GM23338 (cell line): ENCODE data around the gene XPC. TPM values are rescaled to one million over a fixed set of nuclear protein-coding genes. Genes with fewer than 3 reads are reported as not detected.

ENCODE experiments used
- ATAC-seq: fragments of 200-7000 bp; cut with Tn5 transposase; 3 replicates; pipeline ENCODE4 v1.9.1; 2020
- DNase-seq: peaks from one replicate; pipeline ENCODE4 v3.0.0-alpha.2; 2015; ENCODE audit warnings: low spot score
- H2AFZ ChIP-seq: fragments of 200-600 bp; sonication (generic); 2 replicates; pipeline ENCODE4 v1.8.0; 2016; ENCODE audit warnings: antibody characterized with exemption, mild to moderate bottlenecking, moderate library complexity
- H3F3A ChIP-seq: fragments of 200-600 bp; sonication (generic); replicated peaks from 2 replicates; pipeline ENCODE4 v1.8.0; 2017; ENCODE audit warnings: antibody characterized with exemption, mixed run types, low read depth
- H3K27ac ChIP-seq: fragments of 200-600 bp; sonication (generic); 2 replicates; pipeline ENCODE4 v1.6.1; 2016; ENCODE audit warnings: low read depth
- H3K27me3 ChIP-seq: fragments of 200-600 bp; sonication (generic); 2 replicates; pipeline ENCODE4 v1.8.0; 2016; ENCODE audit warnings: mild to moderate bottlenecking, mixed run types, moderate library complexity; ENCODE audit not compliant: insufficient read depth
- H3K36me3 ChIP-seq: fragments of 200-600 bp; sonication (generic); 2 replicates; pipeline ENCODE4 v1.8.0; 2016; ENCODE audit warnings: mild to moderate bottlenecking; ENCODE audit not compliant: insufficient read depth
- H3K4me1 ChIP-seq: fragments of 200-600 bp; sonication (generic); 2 replicates; pipeline ENCODE4 v1.8.0; 2016; ENCODE audit warnings: mild to moderate bottlenecking, moderate library complexity; ENCODE audit not compliant: insufficient read depth
- H3K4me2 ChIP-seq: fragments of 200-600 bp; sonication (generic); 2 replicates; pipeline ENCODE4 v1.7.1; 2017; ENCODE audit warnings: mixed run types
- H3K4me3 ChIP-seq: fragments of 200-600 bp; sonication (generic); 2 replicates; pipeline ENCODE4 v1.6.1; 2016; ENCODE audit warnings: mixed run types
- H3K79me2 ChIP-seq: fragments of 200-600 bp; sonication (generic); replicated peaks from 2 replicates; pipeline ENCODE4 v1.8.0; 2017; ENCODE audit warnings: mild to moderate bottlenecking; ENCODE audit not compliant: insufficient read depth
- H3K9me2 ChIP-seq: fragments of 200-600 bp; sonication (generic); 2 replicates; pipeline ENCODE4 v1.8.0; 2017; ENCODE audit not compliant: insufficient read depth
- H4K20me1 ChIP-seq: fragments of 200-600 bp; sonication (generic); replicated peaks from 2 replicates; pipeline ENCODE4 v1.8.0; 2017; ENCODE audit warnings: mild to moderate bottlenecking; ENCODE audit not compliant: insufficient read depth
- H3K27ac Mint-ChIP-seq: 2 replicates; pipeline ENCODE4 v1.8.0; 2020; ENCODE audit warnings: inconsistent platforms, mild to moderate bottlenecking, moderate library complexity, mixed read lengths
- H3K27me3 Mint-ChIP-seq: 3 replicates; pipeline ENCODE4 v1.8.0; 2022; ENCODE audit warnings: low read depth, mild to moderate bottlenecking, moderate library complexity, mixed read lengths, inconsistent platforms; ENCODE audit not compliant: insufficient read depth, poor library complexity
- H3K36me3 Mint-ChIP-seq: 3 replicates; pipeline ENCODE4 v1.8.0; 2021; ENCODE audit warnings: low read depth, mild to moderate bottlenecking, inconsistent platforms, moderate library complexity, mixed read lengths
- H3K4me1 Mint-ChIP-seq: 3 replicates; pipeline ENCODE4 v1.8.0; 2020; ENCODE audit warnings: mild to moderate bottlenecking, inconsistent platforms, mixed read lengths
- H3K4me3 Mint-ChIP-seq: 3 replicates; pipeline ENCODE4 v1.8.0; 2021; ENCODE audit warnings: moderate library complexity, mild to moderate bottlenecking, inconsistent platforms, mixed read lengths
- H3K9me3 Mint-ChIP-seq: 3 replicates; pipeline ENCODE4 v1.8.0; 2020; ENCODE audit warnings: moderate library complexity, mild to moderate bottlenecking, inconsistent platforms, mixed read lengths
- CREB1 ChIP-seq: fragments of 250-450 bp; sonication (Bioruptor Pico); IDR thresholded peaks from 2 replicates; pipeline ENCODE4 v1.5.0; 2020; ENCODE audit warnings: low read depth, mild to moderate bottlenecking, moderate library complexity
- EZH2 ChIP-seq: fragments of 200-600 bp; sonication (generic); IDR thresholded peaks from one replicate; pipeline ENCODE4 v1.8.0; 2017; ENCODE audit warnings: antibody characterized with exemption, mild to moderate bottlenecking, low read depth; ENCODE audit not compliant: unreplicated experiment
- NANOG ChIP-seq: IDR thresholded peaks from 2 replicates; pipeline ENCODE4 v1.6.1; 2016; ENCODE audit warnings: antibody characterized with exemption, borderline replicate concordance
- POLR2AphosphoS5 ChIP-seq: IDR thresholded peaks from 2 replicates; pipeline ENCODE4 v1.6.1; 2016; ENCODE audit warnings: antibody characterized with exemption, low read depth
- STAT1 ChIP-seq: IDR thresholded peaks from one replicate; pipeline ENCODE4 v1.6.1; 2016; ENCODE audit warnings: antibody characterized with exemption; ENCODE audit not compliant: unreplicated experiment
- ZNF114 ChIP-seq: fragments of 250-450 bp; sonication (Bioruptor Pico); IDR thresholded peaks from 2 replicates; pipeline ENCODE4 v1.5.0; 2020; ENCODE audit warnings: mild to moderate bottlenecking, moderate library complexity
- ZNF331 ChIP-seq: fragments of 250-450 bp; sonication (Bioruptor Pico); IDR thresholded peaks from 2 replicates; pipeline ENCODE4 v1.5.0; 2020; ENCODE audit warnings: low read depth, mild to moderate bottlenecking, moderate library complexity
- polyA plus RNA-seq: library from polyadenylated mRNA; unstranded; fragments of >200 nt; fragmentation: Nextera tagmentation; extraction: Ambion mirVana; gene quantifications from 2 replicates; pipeline ENCODE4 v1.2.1, GENCODE V29; 2016
- total RNA-seq: library from RNA; depleted of rRNA; stranded (reverse); fragments of >200 nt; shearing (Covaris generic); gene quantifications from 2 replicates; pipeline ENCODE4 v1.2.3, GENCODE V29; 2014
- TF ChIP-seq, protein P1 (sequence below): IDR thresholded peaks from 2 replicates; pipeline ENCODE4 v1.6.1; 2016; ENCODE audit warnings: antibody characterized with exemption
- TF ChIP-seq, protein P2 (sequence below): fragments of 250-450 bp; sonication (Bioruptor Pico); IDR thresholded peaks from 2 replicates; pipeline ENCODE4 v1.5.0; 2020; ENCODE audit warnings: mild to moderate bottlenecking, moderate library complexity

The XPC gene
- total and polyA plus RNA-seq, 2 experiments from 2014 or later: 34.9 to 41.5 TPM

DNA sequence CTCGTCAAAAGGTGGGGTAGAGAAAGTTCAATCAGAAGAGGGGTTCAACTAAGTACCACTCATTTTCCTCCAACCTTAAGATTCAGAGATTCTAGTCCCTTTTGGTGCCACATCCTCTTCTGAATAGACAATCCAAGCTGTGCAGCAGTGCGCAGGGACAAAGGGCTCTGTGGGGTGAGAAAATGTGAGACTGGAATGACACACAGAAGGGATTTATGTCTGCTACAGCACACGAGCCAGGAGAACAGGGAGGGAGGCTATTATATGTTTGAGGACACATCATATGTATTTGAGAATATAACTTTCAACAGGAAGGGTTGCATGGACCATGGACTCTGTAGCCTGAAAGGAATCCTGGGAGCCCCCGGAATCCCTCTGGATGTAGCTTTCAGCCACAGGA is 33.2 kb upstream of the XPC start:
- Mint-ChIP-seq H3K36me3 (peaks cover 3% of the 10 kb centered on the region; the same call in 2 of the 3 replicates), H3K27me3 (peaks cover 3% of the 10 kb centered on the region), H3K27ac (no peak overlapping the region), H3K4me3 (no peak overlapping the region), H3K4me1 (peaks cover 6% of the 10 kb centered on the region; the same call in 2 of the 3 replicates), H3K9me3 (peaks cover 6% of the 10 kb centered on the region; the same call in 2 of the 3 replicates)
- no peaks in the 10 kb centered on the region; the same call in 1 of the 2 replicates for H3K4me1 ChIP-seq
- no peaks in the 10 kb centered on the region for H4K20me1 ChIP-seq
- H3K27me3 ChIP-seq: no peaks in the 10 kb centered on the region
- H3K9me2 ChIP-seq: no peaks in the 10 kb centered on the region
- H3K4me2 ChIP-seq: no peak overlapping the region
- ATAC-seq: no peak
- no peak overlapping the region for H3K27ac ChIP-seq
- no peak overlapping the region for H2AFZ ChIP-seq
- DNase-seq: no peak
- no peak for TF ChIP-seq EZH2
- no peak for TF ChIP-seq STAT1
- TF ChIP-seq ZNF331 (CRISPR knock-in tag): no peak
- TF ChIP-seq, protein P1, sequence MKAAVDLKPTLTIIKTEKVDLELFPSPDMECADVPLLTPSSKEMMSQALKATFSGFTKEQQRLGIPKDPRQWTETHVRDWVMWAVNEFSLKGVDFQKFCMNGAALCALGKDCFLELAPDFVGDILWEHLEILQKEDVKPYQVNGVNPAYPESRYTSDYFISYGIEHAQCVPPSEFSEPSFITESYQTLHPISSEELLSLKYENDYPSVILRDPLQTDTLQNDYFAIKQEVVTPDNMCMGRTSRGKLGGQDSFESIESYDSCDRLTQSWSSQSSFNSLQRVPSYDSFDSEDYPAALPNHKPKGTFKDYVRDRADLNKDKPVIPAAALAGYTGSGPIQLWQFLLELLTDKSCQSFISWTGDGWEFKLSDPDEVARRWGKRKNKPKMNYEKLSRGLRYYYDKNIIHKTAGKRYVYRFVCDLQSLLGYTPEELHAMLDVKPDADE: no peak
- TF ChIP-seq POLR2AphosphoS5: no peak
- H3K79me2 ChIP-seq: no peaks in the 10 kb centered on the region
- no peaks in the 10 kb centered on the region for H3F3A ChIP-seq
- no peak overlapping the region for H3K4me3 ChIP-seq
- H3K36me3 ChIP-seq: no peaks in the 10 kb centered on the region

GRCh38 chr3:14210843-14211594 is 32.6 kb upstream of the XPC start:
- Histone ChIP-seq H3K4me1 (no peaks in the 10 kb centered on the region; the same call in 1 of the 2 replicates), H3K79me2 (no peaks in the 10 kb centered on the region), H3K27me3 (no peaks in the 10 kb centered on the region), H2AFZ (no peak overlapping the region), H3F3A (no peaks in the 10 kb centered on the region), H3K36me3 (no peaks in the 10 kb centered on the region), H4K20me1 (no peaks in the 10 kb centered on the region), H3K9me2 (no peaks in the 10 kb centered on the region), H3K27ac (no peak overlapping the region), H3K4me2 (no peak overlapping the region), H3K4me3 (no peak overlapping the region)
- Mint-ChIP-seq H3K27me3 (no peaks in the 10 kb centered on the region), H3K27ac (no peak overlapping the region), H3K9me3 (no peaks in the 10 kb centered on the region), H3K4me1 (peaks cover 3% of the 10 kb centered on the region; the same call in 2 of the 3 replicates), H3K36me3 (no peaks in the 10 kb centered on the region), H3K4me3 (no peak overlapping the region)
- ATAC-seq: no peak
- DNase-seq: no peak
- TF ChIP-seq ZNF114 (CRISPR knock-in tag) (no peak), ZNF331 (CRISPR knock-in tag) (no peak), NANOG (no peak), EZH2 (no peak), CREB1 (no peak), STAT1 (no peak)
- TF ChIP-seq, protein P1: no peak
- TF ChIP-seq, protein P2, sequence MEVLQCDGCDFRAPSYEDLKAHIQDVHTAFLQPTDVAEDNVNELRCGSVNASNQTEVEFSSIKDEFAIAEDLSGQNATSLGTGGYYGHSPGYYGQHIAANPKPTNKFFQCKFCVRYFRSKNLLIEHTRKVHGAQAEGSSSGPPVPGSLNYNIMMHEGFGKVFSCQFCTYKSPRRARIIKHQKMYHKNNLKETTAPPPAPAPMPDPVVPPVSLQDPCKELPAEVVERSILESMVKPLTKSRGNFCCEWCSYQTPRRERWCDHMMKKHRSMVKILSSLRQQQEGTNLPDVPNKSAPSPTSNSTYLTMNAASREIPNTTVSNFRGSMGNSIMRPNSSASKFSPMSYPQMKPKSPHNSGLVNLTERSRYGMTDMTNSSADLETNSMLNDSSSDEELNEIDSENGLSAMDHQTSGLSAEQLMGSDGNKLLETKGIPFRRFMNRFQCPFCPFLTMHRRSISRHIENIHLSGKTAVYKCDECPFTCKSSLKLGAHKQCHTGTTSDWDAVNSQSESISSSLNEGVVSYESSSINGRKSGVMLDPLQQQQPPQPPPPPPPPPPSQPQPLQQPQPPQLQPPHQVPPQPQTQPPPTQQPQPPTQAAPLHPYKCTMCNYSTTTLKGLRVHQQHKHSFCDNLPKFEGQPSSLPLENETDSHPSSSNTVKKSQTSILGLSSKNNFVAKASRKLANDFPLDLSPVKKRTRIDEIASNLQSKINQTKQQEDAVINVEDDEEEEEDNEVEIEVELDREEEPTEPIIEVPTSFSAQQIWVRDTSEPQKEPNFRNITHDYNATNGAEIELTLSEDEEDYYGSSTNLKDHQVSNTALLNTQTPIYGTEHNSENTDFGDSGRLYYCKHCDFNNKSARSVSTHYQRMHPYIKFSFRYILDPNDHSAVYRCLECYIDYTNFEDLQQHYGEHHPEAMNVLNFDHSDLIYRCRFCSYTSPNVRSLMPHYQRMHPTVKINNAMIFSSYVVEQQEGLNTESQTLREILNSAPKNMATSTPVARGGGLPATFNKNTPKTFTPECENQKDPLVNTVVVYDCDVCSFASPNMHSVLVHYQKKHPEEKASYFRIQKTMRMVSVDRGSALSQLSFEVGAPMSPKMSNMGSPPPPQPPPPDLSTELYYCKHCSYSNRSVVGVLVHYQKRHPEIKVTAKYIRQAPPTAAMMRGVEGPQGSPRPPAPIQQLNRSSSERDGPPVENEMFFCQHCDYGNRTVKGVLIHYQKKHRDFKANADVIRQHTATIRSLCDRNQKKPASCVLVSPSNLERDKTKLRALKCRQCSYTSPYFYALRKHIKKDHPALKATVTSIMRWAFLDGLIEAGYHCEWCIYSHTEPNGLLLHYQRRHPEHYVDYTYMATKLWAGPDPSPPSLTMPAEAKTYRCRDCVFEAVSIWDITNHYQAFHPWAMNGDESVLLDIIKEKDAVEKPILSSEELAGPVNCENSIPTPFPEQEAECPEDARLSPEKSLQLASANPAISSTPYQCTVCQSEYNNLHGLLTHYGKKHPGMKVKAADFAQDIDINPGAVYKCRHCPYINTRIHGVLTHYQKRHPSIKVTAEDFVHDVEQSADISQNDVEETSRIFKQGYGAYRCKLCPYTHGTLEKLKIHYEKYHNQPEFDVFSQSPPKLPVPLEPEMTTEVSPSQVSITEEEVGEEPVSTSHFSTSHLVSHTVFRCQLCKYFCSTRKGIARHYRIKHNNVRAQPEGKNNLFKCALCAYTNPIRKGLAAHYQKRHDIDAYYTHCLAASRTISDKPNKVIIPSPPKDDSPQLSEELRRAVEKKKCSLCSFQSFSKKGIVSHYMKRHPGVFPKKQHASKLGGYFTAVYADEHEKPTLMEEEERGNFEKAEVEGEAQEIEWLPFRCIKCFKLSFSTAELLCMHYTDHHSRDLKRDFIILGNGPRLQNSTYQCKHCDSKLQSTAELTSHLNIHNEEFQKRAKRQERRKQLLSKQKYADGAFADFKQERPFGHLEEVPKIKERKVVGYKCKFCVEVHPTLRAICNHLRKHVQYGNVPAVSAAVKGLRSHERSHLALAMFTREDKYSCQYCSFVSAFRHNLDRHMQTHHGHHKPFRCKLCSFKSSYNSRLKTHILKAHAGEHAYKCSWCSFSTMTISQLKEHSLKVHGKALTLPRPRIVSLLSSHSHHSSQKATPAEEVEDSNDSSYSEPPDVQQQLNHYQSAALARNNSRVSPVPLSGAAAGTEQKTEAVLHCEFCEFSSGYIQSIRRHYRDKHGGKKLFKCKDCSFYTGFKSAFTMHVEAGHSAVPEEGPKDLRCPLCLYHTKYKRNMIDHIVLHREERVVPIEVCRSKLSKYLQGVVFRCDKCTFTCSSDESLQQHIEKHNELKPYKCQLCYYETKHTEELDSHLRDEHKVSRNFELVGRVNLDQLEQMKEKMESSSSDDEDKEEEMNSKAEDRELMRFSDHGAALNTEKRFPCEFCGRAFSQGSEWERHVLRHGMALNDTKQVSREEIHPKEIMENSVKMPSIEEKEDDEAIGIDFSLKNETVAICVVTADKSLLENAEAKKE (CRISPR knock-in tag): no peak
